Skin epidermis (tissue), 12 donors: ENCODE measurements around the gene STK32C.
"Not testable (repeated sequence)": the region's sequence is repeated elsewhere in the genome, so short reads cannot be mapped to it uniquely, and the experiment has no call there.

Experiments
- H3K27ac ChIP-seq, 21 experiments: fragments of 200-600 bp; sonication (generic) in 11 of 21; one replicate each; pipeline ENCODE4 v1.5.0; 2020; ENCODE audit warnings: mild to moderate bottlenecking in 3 of 21, inconsistent platforms in 2 of 21, moderate library complexity in 2 of 21
- H3K4me3 ChIP-seq, 7 experiments: fragments of 200-600 bp; sonication (generic) in 2 of 7; one replicate each; pipeline ENCODE4 v1.5.0; 2020; ENCODE audit warnings: inconsistent platforms in 2 of 7, mild to moderate bottlenecking in 2 of 7, moderate library complexity in 1 of 7

Gene STK32C

DNA sequence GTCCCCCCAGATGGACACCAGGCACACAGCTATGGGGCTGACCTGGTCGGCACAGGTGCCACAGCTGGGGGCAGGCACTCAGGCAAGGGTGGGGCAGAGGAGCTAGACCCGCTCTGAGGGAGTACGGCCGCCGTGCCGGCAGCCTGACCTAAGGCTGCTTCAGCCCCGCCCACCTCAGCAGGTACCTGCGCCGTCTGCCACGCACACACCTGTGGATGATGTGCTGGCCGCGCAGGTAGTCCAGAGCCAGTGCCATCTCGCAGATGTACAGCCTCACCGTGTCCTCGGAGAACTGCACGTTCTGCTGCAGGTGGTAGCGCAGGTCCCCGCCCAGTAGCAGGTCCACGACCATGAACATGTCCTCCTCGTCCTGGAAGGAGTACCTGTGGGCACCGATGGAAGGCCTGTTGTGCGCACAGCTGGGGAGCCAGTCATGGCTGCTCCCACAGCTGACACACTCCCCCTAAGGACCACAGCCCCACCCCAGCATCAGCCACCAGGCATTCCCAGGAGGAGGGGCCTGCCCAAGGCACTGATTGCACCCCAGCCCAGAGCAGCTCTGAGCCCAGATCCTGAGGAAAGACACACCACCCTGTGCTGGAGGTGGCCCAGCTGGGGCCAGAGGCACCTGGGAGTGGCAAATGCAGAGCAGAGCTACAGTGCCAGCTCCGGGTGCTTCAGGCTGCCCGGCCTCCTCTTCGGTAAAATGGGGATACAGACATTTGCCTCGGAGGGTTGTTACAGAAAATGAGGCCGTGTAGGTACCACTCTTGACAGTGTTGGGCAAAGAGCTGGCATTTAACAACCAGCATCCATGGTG, 81.0 kb downstream of the STK32C start:
- Histone ChIP-seq H3K4me3 (no peak overlapping the region), H3K27ac (peak overlapping the region in 1 of 21 experiments; percentile 1)

DNA sequence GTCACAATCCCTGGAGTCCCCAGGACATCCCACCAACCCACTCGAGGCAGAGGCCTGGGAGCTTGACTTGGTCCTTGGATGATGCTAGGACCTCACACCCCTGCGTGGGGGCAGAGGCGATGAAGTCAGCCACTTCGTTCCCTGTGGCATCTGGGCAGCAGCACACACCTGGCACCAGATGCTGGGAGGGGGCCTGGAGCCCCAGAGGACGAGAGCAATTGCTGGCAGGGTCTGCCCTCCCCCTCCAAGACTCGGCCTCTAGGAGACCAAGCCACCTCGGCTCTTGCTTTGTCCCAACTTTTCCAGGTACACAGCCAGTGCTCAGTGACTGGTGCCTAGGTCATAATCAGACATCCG, 81.9 kb downstream of the STK32C start:
- Histone ChIP-seq H3K4me3 (no peak overlapping the region), H3K27ac (peak overlapping the region in 1 of 21 experiments; percentile 36)

DNA sequence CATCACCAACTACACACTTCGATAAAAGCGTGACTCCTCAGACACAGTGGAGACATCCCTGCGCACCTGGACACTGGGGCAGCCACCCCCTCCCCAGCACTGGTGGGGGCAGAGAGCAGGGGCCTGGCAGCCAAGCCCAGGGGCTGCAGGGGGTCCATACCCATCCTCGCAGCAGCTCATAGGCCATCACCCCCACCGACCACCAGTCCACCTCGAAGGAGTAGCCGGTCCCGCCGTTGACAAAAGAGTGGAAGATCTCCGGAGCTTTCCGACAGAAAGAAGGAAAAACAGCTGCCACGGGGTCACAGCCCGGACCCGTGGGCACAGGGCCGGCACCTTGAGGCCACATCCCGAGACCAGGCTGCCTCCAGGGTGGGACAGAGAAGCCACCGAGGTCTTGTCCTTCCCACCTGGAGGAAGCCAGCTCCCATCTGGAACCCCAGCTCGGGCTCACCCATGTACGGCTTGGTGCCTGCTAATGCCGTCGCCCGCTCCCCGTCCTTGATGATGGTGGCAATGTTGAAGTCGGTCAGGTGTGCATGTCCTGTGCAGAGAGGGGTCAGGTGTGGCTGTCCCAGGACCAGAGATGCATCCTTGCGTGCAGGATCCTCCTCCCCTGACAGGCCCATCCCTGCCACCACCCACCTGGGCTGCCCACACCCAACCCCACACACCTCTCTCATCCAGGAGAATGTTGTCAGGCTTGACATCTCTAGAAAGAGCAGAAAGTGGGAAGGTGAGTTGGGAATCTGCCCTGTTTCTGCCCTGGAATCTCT, 82.5 kb downstream of the STK32C start:
- H3K4me3 ChIP-seq, result no peak overlapping the region
- peak overlapping the region in 1 of 21 experiments; percentile 36 for H3K27ac ChIP-seq

DNA sequence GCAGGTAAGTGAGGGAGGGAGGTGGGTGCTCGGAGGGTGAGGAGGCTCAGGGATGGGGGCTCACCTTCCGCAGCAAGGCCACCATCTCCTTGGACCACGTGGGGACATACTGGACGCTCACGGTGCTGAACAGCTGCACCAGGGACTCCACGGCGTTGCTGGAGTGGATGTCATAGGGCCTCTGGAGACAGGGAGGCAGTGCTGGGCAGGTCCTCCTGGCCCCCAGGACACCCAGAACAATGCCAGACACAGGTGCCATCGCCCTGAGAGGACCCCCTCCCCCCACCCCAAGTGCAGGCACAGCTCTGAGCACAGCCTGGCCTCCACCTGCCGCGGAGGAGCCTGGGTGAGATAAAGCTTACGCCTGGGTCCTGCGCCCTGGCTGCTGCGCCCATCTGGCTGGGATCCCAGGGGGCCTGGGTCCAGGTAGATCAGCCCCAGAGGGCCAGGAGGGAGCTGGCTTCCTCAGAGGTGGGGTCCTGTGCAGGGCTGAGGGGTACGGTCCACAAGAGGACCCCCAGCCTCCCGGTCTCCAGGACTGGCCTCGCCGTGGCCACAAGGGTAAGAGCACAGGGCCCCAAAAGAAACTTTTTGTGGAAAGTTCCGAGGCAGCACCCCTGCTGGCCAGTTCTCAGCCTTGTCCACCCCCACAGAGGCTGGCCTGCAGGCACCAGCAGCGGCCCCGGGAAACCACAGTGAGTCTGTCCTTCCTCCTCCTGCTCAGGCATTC, 83.2 kb downstream of the STK32C start:
- Histone ChIP-seq H3K4me3 (no peak overlapping the region), H3K27ac (no peak overlapping the region)

DNA sequence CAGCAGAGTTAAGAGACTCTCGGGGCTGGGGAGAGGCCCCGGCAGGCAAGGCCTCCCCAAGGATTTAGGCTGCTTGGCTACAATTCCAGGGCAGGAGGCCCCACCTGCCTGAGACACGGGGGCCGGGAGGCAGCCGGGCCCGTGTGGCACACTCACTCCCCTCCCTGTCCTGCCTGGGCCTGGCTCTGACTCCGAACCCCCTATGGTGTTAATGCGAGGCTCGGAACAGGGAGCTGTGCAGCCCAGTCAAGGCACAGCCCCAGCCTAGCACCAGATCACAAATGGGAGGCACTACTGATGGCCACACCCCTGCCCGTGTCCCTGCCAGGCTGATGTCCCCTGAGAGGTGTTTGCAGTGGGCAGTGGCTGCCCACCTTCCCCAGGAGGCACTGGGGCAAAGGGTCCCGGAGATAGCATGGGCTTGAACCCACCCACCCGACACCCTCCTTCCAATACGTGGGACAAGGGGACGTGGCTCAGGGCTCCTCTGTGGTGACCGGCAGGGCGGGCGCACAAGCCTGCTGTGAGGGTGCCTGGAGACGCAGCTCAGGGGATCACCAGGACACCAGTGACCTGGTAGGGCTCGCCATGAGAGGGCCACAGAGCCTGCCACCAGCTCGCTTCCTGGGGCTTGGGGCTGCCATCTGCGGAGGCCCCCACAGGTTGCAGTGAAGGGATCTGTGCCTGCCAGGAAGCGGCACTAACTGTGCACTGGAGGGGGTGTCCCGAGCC, 84.0 kb downstream of the STK32C start:
- Histone ChIP-seq H3K27ac (no peak overlapping the region), H3K4me3 (no peak overlapping the region)

DNA sequence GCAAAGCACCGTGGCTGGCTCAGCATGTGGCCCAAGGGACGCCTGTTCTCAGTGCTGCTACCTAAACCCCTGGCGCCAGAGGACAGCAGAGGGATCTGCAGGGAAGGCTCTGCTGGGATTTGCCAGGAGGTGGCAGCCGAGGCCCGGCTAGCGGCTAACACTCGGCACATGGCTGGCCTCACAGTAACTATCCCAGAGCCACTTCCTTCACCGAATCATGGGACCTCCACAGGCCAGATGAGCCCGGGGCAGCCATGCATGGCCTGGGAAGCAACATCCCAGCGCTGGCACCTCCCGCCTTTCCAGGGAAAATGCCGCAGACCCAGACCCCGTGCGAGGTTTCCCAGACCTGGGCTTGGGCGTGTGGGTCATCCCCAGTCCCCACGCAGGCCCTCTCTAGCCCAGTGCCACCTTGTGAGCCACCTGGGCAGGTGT, 84.6 kb downstream of the STK32C start:
- no peak overlapping the region for H3K27ac ChIP-seq

DNA sequence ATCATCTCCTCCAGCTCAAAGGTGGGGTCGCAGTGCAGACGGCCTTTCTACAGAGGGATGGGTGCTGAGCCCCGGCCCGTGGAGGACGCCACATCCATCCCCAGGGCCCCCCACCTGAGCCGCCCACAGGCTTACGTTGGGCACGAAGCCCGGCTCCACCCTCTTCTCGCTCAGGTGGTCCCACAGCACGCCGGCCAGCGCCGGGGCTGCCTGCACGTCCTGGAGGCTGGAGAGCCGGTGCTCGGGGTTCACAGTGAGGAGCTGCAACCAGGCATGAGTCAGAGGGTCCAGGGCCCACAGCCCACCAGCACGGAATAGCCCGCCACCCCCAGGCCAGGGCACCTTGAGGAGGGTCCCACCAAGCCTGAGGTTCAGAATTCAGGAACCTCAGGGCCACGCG, 85.0 kb downstream of the STK32C start:
- Histone ChIP-seq H3K4me3 (no peak overlapping the region), H3K27ac (no peak overlapping the region)

More for the DNA sequence above, 84.6 kb downstream of the STK32C start:
- H3K4me3 ChIP-seq, result no peak overlapping the region

DNA sequence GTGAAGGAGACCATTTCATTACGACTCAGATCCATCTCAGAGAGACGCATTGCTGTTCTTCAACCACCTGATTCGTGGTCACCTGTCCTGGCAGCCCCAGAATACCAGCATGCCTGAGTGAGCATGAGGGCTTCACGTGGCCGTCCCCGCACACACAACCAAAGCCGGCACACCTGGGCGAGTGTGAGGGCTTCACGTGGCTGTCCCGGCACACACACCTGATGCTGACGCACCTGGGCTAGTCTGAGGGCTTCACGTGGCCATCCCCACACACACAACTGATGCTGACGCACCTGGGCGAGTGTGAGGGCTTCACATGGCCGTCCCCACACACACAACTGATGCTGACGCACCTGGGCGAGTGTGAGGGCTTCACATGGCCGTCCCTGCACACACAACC, 86.8 kb downstream of the STK32C start:
- not testable (repeated sequence) for H3K4me3 ChIP-seq, H3K27ac ChIP-seq

DNA sequence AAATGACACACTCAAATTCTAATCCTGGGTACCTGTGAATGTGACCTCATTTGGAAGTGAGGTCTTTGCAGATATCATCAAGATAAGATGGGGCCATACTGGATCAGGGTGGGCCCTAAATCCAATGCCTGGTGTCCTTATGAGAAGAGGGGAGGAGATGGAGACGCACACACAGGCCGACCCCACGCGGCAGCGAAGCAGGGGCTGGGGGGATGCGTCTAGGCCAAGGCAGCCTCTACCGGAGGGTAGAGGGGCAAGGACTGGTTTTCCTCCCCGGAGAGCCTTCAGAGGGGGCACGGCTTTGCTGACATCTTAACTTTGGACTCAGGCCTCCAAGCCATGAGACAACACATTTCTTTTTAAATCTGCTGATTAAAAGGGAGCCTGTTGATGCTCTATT, 87.7 kb downstream of the STK32C start:
- no peak overlapping the region for H3K4me3 ChIP-seq

DNA sequence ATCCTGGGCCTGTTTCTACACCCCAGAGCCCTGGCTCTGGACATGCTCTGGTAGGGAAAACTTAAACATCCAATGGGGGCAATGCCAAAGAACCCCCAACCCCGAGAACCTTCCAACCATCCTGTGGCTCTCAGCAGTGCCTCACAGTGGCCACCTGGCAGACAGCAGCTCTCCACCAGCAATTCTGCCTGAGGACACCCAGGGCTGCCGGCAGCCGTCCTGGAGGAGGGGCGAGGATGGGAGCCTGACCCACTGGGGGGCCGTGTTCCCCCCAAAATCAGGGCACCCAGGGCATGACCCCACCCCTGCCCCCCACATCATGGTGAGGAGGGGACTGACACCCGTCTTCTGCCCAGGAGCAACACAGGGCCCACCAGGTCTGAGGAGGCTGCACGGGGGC, 88.3 kb downstream of the STK32C start:
- H3K27ac ChIP-seq, result no peak overlapping the region
- H3K4me3 ChIP-seq, result no peak overlapping the region

More for the DNA sequence above, 87.7 kb downstream of the STK32C start:
- no peak overlapping the region for H3K27ac ChIP-seq

DNA sequence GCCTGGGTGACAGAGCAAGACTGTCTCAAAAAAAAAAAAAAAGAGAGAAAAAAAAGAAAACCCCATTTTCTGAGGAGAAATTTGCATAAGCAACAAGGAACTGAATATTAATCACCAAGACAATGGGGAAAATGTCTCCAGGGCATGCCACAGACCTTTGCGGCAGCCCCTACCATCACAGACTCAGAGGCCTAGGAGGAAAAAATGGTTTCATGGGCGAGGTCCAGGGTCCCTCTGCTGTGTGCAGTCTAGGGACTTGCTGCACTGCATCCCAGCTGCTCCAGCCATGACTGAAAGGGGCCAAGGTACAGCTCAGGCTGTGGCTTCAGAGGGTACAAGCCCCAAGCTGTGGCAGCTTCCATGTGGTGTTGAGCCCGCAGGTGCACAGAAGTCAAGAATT, 91.3 kb downstream of the STK32C start:
- H3K27ac ChIP-seq, result not testable (repeated sequence)

DNA sequence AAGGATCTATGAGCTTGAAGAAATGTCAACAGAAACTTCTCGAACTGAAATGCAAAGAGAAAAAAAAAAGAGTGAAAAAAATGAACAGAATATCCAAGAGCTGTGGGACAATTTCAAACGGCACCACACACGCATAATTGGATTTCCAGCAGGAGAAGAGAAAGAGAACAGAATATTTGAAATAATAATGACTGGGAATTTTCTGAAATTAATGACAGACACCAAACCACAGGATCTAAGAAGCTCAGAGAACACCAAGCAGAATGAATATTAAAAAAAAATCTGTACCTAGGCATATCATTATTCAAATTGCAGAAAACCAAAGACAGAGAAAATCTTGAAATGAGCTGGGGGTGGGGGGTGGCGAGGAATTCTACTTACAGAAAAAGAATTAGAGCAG, 93.8 kb downstream of the STK32C start:
- no peak overlapping the region for H3K4me3 ChIP-seq
- no peak overlapping the region for H3K27ac ChIP-seq

More for the DNA sequence above, 91.3 kb downstream of the STK32C start:
- H3K4me3 ChIP-seq, result not testable (repeated sequence)

DNA sequence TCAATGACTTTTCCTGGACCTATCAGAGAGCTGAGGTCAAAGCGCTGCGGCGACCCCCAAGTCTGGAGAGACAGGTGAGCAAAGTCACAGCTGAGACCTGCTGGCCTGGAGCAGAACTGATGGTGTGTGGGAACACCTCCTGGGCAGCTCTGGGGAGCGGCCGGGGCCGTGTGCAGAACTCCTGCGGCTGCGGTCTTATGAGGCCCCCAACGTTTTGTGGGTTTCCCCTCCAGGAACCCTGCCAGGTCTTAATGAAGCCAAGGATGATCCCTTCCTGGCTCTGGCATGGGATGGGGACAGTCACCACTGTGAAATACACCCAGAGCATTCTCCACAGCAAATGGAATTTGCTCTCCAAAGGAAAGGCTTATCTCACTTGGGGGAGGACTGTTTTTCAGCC, 94.9 kb downstream of the STK32C start:
- no peak overlapping the region for H3K4me3 ChIP-seq

DNA sequence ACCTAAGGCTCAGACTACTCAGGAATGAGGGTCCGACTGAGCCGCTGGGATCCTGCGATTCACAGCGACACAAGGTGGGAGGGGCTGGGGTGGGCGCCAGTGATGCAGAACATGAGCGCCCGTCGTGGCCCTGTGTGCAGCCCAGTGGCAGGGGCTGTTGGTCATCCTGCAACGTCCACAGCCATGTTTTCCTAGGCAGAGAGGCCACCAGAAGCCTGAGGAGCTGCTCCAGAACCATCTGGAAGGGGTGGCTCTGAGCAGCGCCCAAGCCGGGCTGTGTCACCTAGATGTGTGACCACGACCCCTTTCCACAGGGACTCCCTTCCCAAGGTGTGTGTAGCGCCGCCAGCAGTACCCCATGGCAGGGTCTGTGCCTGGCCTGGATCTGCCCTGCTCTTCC, 96.5 kb downstream of the STK32C start:
- H3K4me3 ChIP-seq, result no peak overlapping the region
- H3K27ac ChIP-seq, result no peak overlapping the region

More for the DNA sequence above, 94.9 kb downstream of the STK32C start:
- no peak overlapping the region for H3K27ac ChIP-seq

DNA sequence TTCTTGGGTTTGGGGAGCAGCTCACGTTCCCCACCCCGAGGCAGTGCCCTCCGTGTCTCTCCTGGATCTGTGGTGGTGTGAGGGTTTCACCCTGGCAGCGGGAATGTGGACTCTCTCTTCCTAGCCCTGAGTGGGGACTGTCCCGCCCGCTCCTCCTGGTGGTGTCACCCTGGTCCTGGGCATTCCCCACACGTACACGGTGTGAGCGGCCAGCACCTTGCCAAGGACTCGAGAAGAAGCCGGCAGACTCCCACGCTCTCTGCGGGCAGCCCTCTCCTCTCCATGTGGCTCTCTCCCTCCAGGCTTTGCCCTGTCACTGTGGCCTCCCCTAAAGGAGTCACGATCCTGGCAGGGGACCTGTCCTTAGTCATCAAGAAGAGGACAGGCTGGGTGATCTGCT, 97.0 kb downstream of the STK32C start:
- Histone ChIP-seq H3K4me3 (no peak overlapping the region), H3K27ac (no peak overlapping the region)

DNA sequence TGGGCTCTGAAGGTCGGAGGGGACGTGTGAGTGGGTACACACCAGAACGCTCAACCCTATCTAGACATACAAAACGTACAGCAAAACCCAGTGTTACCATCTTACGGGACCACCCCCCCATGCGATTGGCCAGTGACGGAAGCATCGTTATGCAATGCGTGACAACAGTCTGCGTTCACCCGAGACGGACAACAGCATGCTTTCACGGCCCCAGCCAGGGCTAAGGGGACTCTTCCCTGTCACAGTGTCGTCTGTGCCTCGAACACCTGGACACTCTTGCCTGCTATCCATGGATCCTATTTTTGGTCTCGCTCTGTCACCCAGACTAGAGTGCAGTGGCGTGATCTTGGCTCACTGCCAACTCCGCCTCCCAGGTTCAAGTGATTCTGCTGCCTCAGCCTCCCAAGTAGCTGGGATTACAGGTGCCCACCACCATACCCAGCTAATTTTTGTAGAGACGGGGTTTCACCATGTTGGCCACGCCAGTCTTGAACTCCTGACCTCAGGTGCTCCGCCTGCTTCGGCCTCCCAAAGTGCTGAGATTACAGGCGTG, 97.7 kb downstream of the STK32C start:
- no peak overlapping the region for H3K4me3 ChIP-seq
- no peak overlapping the region for H3K27ac ChIP-seq

DNA sequence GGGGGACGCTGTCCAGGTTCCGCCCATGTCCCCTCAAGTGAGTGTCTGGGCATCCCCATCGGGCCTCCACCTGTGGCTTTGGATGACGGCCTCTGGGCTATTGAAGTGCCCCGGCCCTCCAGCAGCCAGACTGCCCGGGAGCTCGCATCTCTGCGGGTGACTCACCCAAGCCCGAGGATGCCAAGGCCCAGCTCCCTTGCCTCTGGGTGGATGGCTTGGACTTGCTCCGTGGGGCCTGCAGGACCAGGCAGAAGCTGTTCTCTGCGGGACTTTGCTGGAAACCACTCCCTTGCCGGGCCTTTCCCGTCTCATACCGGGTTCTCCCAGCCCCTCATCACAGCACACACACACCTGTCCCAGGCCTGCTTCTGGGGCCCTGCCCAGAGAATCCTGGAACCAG, 98.6 kb downstream of the STK32C start:
- no peak overlapping the region for H3K4me3 ChIP-seq
- H3K27ac ChIP-seq, result no peak overlapping the region

DNA sequence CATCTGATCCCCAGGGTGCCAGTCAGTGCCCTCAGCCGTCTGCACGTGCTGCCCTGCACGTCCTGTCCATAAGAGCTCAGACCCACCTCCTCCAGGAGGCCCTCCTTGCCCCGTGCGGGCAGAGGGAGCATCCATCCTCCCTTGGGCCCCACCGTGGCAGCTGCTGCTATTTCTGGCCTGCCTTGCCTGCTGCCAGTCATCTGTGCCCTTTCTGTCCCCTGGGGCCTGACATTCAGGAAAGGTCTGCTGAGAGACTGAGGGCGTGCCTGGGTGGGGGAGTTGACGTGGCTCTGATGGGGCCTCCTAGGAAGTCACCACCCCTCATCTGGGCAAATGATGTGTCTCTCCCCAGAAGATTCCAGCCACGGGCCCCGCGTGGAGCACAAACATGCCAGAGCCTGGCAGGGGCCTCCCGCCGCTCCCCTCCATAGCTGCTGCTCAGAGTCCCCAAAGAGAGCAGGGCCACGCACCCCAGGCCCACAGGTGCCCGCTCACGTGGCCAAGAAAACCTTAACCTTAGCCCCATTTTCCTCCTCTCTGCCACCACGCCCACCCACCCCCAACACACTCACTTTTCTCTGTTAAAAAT, 99.2 kb downstream of the STK32C start:
- Histone ChIP-seq H3K4me3 (no peak overlapping the region), H3K27ac (no peak overlapping the region)
